PC-3 (cell line): ENCODE data around the gene ATXN7L1.

ENCODE experiments used
- EZH2 ChIP-seq: fragments of 300-600 bp; sonication (generic); IDR thresholded peaks from one replicate; pipeline ENCODE4 v1.6.1; 2017; ENCODE audit warnings: antibody characterized with exemption, mild to moderate bottlenecking, low read length; ENCODE audit not compliant: unreplicated experiment
- TF ChIP-seq, protein P1 (sequence below): fragments of 300-600 bp; sonication (generic); conservative IDR thresholded peaks from 2 replicates; pipeline ENCODE4 v1.5.1; 2017; ENCODE audit warnings: antibody characterized with exemption, low read depth, mild to moderate bottlenecking, low read length

DNA sequence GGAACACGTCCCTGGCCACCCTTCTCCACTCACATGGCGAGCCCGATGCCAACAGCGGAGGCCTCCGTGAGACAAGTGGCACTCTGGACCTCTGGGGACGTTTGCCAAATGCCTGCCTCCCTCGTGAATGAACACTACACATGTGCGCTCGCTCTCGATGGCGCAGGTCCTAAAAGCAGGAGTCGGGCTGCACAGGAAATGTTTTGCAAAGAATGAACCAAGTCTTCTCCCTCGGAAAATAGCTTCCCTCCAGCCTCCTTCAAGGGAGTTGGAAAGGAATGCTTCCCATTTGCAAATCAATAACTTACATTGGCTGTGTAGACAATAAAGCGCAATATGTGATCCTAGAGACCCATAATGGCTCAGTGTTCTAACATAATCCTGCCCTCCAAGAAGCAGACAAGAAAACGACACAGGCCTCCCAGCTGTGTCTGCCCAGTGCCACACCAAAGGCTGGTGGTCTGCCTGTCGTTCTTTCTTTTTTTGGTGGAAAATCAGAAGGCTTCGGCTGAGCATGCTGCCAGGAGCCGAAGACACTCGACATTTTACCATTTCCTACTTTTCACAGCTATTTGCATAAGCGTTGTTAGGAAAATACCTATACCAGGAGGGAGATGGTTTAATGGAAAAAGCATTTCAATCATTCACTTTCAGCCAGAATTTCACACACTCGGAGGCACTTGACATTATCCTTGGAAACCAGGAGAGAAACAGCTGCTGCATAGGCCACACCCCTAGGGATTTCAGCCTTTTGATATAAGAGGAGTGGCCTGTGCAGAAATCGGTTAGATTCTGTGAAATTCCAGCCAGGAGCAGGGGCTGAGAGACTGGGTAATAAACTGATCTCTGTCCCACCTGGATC is 38.4 kb downstream of the ATXN7L1 start:
- TF ChIP-seq EZH2: no peak
- TF ChIP-seq, protein P1, sequence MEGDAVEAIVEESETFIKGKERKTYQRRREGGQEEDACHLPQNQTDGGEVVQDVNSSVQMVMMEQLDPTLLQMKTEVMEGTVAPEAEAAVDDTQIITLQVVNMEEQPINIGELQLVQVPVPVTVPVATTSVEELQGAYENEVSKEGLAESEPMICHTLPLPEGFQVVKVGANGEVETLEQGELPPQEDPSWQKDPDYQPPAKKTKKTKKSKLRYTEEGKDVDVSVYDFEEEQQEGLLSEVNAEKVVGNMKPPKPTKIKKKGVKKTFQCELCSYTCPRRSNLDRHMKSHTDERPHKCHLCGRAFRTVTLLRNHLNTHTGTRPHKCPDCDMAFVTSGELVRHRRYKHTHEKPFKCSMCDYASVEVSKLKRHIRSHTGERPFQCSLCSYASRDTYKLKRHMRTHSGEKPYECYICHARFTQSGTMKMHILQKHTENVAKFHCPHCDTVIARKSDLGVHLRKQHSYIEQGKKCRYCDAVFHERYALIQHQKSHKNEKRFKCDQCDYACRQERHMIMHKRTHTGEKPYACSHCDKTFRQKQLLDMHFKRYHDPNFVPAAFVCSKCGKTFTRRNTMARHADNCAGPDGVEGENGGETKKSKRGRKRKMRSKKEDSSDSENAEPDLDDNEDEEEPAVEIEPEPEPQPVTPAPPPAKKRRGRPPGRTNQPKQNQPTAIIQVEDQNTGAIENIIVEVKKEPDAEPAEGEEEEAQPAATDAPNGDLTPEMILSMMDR: no peak
